Esophagus muscularis mucosa (tissue), 4 donors: ENCODE measurements around the gene DISC1.

ENCODE experiments used
- EP300 ChIP-seq: sonication (generic); formaldehyde crosslinking; IDR thresholded peaks from one replicate; pipeline ENCODE4 v1.6.1; 2017; ENCODE audit warnings: antibody characterized with exemption
- POLR2A ChIP-seq: fragments of 450-650 bp; IDR thresholded peaks from one replicate; pipeline ENCODE4 v1.6.1; 2017; ENCODE audit warnings: antibody characterized with exemption, moderate library complexity, mild to moderate bottlenecking, low read depth
- POLR2AphosphoS5 ChIP-seq, 2 donors: sonication (generic); formaldehyde crosslinking; IDR thresholded peaks; one replicate each; pipeline ENCODE4 v1.6.1; 2017; ENCODE audit warnings: antibody characterized with exemption in 2 of 2
- TF ChIP-seq, protein P1 (sequence below), 3 experiments: fragments of 200-600 bp in 2 of 3; fragments of 450-650 bp in 1 of 3; sonication (generic) in 2 of 3; IDR thresholded peaks; one replicate each; pipeline ENCODE4 v1.5.1; 2017 to 2019; ENCODE audit warnings: antibody characterized with exemption in 3 of 3, mild to moderate bottlenecking in 2 of 3, moderate library complexity in 1 of 3

DNA sequence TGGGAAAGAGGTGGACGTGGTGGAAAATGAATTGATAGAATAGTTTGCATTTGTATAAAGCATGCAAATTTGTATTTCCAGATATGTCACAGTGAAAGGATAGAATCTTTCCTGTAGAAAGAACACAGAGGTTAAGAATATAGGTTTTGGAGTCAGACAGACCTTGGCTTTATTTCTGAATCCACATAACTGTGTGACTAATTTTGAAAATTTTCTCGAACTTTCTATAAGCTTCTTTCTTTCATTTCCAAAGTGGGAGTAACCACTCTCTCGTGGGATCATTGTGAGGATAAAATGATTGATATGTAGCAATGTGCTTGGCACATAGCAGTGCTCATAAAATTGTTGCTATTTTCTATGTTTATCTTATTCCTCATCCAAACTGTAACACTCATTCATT is 108.8 kb downstream of the DISC1 start:
- TF ChIP-seq EP300 (no peak), POLR2A (no peak), POLR2AphosphoS5 (IDR thresholded peaks at IDR 0.05) (no peak)
- TF ChIP-seq, protein P1, sequence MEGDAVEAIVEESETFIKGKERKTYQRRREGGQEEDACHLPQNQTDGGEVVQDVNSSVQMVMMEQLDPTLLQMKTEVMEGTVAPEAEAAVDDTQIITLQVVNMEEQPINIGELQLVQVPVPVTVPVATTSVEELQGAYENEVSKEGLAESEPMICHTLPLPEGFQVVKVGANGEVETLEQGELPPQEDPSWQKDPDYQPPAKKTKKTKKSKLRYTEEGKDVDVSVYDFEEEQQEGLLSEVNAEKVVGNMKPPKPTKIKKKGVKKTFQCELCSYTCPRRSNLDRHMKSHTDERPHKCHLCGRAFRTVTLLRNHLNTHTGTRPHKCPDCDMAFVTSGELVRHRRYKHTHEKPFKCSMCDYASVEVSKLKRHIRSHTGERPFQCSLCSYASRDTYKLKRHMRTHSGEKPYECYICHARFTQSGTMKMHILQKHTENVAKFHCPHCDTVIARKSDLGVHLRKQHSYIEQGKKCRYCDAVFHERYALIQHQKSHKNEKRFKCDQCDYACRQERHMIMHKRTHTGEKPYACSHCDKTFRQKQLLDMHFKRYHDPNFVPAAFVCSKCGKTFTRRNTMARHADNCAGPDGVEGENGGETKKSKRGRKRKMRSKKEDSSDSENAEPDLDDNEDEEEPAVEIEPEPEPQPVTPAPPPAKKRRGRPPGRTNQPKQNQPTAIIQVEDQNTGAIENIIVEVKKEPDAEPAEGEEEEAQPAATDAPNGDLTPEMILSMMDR (IDR thresholded peaks at IDR 0.05): no peak
